A549 (cell line): ENCODE results near the gene HNRNPLL.

ENCODE experiments used
- BHLHE40 ChIP-seq: IDR thresholded peaks from 2 replicates; pipeline ENCODE4 v1.6.1; 2012; ENCODE audit warnings: low read depth, low read length, inconsistent platforms
- CTCF ChIP-seq: fragments of >200 bp; sonication (Bioruptor Twin); formaldehyde crosslinking; IDR thresholded peaks from 3 replicates; pipeline ENCODE4 v1.5.1; 2016
- EP300 ChIP-seq, 2 experiments: fragments of >200 bp; sonication (Bioruptor Twin); formaldehyde crosslinking; IDR thresholded peaks; 2 replicates in 1 of 2; 3 replicates in 1 of 2; pipeline ENCODE4 v1.6.1; 2016 to 2017
- JUN ChIP-seq, 2 experiments: fragments of >200 bp; sonication (Bioruptor Twin); formaldehyde crosslinking; IDR thresholded peaks; 2 replicates in 1 of 2; 3 replicates in 1 of 2; pipeline ENCODE4 v1.6.1; 2016 to 2017
- PBX3 ChIP-seq: IDR thresholded peaks from 2 replicates; pipeline ENCODE4 v1.6.1; 2012
- PHF8 ChIP-seq: fragments of 200-600 bp; sonication (generic); IDR thresholded peaks from 2 replicates; pipeline ENCODE4 v1.6.1; 2016; ENCODE audit warnings: low read depth, mild to moderate bottlenecking, antibody characterized with exemption, moderate library complexity, borderline replicate concordance
- POLR2A ChIP-seq: IDR thresholded peaks from 2 replicates; pipeline ENCODE4 v1.6.1; 2012; ENCODE audit warnings: mild to moderate bottlenecking, low read length
- RARB ChIP-seq: fragments of 250-450 bp; sonication (Bioruptor Pico); IDR thresholded peaks from 2 replicates; pipeline ENCODE4 v1.8.0; 2021; ENCODE audit warnings: mild to moderate bottlenecking, moderate library complexity
- REST ChIP-seq: fragments of 200-600 bp; sonication (generic); IDR thresholded peaks from 2 replicates; pipeline ENCODE4 v1.6.1; 2016; ENCODE audit warnings: antibody characterized with exemption, mild to moderate bottlenecking, moderate library complexity
- SMC3 ChIP-seq: fragments of >200 bp; sonication (Bioruptor Twin); formaldehyde crosslinking; IDR thresholded peaks from 3 replicates; pipeline ENCODE4 v1.6.1; 2018; ENCODE audit warnings: inconsistent platforms
- ZC3H11A ChIP-seq: fragments of 450-650 bp; IDR thresholded peaks from 2 replicates; pipeline ENCODE4 v1.6.1; 2014; ENCODE audit warnings: antibody characterized with exemption, mild to moderate bottlenecking
- ZNF302 ChIP-seq: fragments of 250-450 bp; sonication (Bioruptor Pico); IDR thresholded peaks from 2 replicates; pipeline ENCODE4 v1.9.0; 2021; ENCODE audit warnings: inconsistent platforms, mild to moderate bottlenecking, moderate library complexity

- TF ChIP-seq POLR2A: no peak
- TF ChIP-seq PBX3: no peak
- no peak for TF ChIP-seq CTCF
- no peak for TF ChIP-seq REST
- TF ChIP-seq RARB (CRISPR knock-in tag): no peak
- no peak for TF ChIP-seq BHLHE40
- no peak for TF ChIP-seq ZNF302 (CRISPR knock-in tag)
- TF ChIP-seq EP300 (IDR thresholded peaks at IDR 0.05): no peak
- TF ChIP-seq ZC3H11A: no peak
- TF ChIP-seq SMC3: no peak
- no peak for TF ChIP-seq PHF8
- no peak for TF ChIP-seq JUN (IDR thresholded peaks at IDR 0.05)
Observed at GRCh38 chr2:38535404-38535743, 67.4 kb downstream of the HNRNPLL start.
